ENCODE data around the gene TMED10.
A peak's percentile ranks its signal among the peaks of the same experiment; 100 is the strongest.

The TMED10 gene

DNA sequence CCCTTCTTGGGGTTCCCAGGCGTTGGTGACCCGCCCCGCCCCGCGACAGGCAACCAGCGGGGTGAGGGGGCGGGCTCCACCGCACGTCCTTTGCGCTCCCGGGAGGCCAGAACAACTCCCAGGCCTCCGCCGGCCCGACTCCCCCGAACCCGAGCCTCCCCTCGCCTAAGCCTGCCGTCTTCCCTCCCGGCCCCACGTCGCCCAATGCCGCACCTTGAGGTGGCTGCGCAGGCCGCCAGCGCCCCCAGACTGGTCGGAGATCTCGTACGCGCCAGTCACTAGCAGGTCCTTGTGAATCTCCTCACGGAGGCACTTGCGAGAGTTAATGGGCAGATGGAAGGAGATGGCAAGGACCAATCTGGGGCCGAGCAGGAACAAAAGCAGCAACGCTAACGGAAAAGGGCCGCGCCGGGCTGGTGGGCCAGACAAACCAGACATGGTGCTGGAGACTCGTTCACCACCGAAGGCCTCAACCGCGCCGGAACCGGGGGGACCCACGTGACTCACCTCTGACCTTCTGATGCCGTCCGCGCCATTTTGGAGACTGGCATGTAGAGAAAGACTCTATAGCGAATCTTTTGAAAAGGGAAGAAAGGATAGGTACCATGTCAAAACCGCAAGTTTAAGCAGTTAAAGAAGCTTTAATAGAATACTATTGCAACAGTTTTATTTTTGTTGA is at the start of gene TMED10:
Gene TMED10, minus strand, starts transcription at position 471 of the 679 bp plus-strand sequence. Its CDS starts 33 bp downstream, at position 438.
- peak; percentile 40 for DNase-seq (ENCODE audit: low spot score)

DNA sequence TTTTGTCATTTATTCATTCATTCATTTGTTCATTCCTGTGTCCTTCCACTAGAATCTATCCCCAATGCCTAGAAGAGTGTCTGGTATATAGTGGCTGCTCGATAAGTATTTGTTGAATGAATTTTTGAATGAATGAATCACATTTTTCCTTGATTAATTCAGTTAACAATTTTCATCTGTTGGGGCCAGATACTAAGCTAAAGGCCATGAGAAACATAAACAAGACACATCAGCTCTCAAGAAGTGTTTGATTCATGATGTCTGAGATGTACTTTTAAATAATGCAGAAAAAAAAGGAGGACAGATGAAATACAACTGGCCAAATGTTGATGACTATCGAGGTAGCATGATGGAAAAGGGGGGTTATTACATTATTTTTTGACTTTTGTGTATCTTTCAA is 48.1 kb upstream of the TMED10 start:
- no peak for DNase-seq (ENCODE audit: low spot score)

DNA sequence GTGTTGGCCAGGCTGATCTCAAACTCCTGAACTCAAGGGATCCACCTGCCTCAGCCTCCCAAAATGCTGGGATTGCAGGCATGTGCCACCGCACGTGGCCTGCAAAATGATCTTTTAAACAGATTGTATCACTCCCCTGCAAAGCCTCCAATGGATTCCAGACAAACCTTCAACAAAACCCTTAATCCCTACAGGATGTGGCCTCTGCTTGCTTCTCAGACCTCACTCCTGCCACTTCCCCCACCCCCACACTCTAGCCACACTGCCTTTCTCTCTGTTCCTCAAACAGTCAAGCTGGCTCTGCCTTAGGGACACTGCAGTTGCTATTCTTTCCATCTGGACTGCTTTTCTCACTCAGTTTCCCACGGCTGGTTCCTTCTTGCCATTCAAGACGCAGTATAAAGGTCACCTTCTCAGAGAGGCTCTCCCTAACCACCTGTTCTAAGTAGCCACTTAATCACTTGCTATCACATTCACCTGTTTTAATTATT is 47.3 kb upstream of the TMED10 start:
- peak; percentile 54 for DNase-seq (ENCODE audit: low spot score)

DNA sequence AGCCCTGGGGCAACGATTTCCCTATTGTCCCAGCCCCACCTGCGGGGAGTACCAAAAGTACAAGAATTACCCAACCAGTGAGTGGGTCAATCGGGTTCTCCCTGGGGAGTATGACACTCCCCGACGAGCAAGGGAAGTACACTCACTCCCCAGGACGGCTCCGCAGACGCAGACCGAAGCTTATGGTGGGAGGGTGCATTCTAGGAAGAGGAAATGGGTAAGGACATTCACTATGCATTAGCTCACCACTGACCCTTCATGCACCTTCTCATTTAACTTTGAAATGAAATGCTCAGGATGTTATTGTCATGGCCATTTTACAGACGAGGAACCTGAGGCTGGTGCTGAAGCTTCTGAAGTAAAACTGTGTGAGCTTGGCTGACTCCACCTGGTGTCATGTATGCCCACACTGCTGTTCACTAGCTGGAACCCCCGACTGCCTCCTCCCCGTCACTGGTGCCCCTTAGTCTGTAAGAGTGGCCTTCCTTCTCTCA is 45.8 kb upstream of the TMED10 start:
- DNase-seq (ENCODE audit: low spot score): peak; percentile 42

DNA sequence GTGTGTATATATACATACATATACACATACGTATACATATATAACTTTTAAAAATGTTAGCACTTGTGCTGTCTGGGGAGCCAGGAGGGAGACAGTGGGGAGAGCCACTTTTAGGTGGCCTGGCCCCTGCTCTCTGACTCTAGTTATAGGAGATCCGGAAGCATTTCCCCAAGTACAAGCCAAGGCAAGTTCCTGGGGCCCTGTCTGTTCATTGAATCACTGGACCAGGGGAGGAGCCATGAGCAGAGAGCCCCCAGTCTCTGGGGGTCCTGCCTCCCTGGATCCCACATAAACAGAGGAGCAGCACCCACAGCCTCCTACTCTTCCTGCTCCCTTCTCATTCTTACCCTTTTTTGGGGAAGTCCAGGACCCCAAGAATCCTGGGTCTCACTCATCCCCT is 45.4 kb upstream of the TMED10 start:
- DNase-seq (ENCODE audit: low spot score): no peak

DNA sequence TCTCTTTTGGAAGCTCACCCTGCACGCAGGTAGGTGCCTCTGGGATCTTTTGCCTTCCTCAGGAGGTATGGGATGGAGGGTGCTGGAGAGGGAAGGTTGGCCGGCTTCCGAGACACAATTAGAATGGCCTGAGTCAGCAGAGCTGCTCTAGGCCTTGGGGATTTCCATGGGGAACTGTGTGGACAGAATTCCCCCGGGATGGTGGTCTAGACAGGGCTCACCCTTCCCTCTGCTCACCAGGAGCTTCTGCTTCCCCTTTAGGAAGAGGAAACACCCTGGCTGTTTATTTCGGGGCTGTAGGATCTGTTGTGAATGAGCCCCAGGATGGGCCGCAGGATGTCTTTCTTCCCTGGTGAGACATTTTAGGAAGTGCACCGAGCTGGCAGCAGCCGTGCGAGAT is 43.7 kb upstream of the TMED10 start:
- DNase-seq (ENCODE audit: low spot score): no peak

DNA sequence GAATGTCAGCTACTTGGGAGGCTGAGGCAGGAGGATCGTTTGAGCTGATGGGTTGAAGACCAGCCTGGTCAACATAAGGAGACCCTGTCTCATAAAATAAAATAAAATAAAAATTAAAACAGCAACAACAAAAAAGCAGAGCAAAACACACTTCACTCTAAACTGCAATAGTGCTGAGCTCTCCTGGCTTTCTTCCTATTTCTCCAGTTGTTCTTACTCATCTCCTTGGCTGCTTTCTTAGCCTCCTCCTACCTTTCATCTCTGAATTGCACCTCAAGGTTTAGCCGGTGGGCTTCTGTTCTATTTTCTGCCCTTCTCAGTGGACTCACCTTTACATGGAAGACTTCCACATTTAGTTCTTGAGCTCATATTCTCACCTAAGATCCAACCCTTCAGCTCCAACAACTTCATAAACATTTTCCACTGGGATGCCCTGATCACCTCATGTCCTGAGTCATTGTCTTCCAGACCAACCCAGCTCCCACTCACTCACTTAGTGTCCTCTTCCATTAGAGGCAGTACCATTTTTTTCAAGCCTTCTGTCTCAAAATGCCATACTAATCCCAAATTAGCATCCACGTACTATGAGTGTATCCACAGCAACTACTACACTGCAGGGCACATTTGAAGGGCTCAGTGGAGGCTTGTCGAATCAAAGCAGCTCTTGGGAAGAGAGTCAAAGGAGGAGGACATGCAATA is 41.2 kb upstream of the TMED10 start:
- no peak for DNase-seq (ENCODE audit: low spot score)

DNA sequence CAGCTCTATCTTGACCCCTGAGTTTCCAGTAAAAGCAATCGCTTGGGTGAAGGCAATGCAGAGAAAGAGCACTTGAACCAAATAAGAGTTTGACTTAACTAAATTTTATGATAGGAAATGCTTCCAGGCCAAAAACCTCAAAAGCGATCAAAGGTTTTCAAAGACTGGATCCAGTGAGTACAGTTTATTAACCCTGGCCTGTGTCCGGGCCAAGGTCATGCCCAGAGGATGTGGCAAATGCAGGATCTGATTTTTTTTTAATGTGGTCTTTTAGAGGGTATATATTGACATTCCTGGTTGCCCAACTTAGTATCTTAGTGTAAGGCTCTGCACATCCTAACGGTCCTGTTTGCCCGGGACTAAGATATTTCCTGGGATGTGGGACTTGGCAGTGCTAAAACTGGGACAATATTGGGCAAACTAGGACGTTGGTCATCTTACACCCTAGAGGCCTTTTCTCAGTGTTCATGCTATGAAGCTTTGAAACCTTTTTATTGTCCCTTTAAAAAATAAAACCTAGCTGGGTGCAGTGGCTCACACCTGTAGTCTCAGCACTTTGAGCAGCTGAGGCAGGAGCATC is 40.1 kb upstream of the TMED10 start:
- DNase-seq (ENCODE audit: low spot score): no peak

DNA sequence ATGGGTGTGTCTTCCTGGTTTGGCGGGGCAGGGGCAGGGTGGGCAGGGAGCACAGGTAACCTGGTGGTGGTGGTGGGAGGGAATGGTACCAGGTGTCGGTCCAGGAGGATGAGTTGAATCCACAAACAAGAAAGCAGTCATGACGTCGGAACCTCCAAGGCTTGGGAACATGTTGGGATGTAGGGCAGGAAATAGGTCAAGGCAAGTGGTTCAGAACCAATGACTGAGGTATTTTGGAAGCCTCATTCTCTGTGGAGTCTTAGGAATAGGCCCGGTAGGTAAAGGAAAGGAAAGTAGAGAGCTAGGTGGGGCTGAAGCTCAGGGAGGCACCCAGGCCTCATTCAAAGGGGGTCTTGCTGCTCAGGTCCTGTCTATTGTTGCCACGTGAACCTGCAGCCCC is 39.1 kb upstream of the TMED10 start:
- no peak for DNase-seq (ENCODE audit: low spot score)

DNA sequence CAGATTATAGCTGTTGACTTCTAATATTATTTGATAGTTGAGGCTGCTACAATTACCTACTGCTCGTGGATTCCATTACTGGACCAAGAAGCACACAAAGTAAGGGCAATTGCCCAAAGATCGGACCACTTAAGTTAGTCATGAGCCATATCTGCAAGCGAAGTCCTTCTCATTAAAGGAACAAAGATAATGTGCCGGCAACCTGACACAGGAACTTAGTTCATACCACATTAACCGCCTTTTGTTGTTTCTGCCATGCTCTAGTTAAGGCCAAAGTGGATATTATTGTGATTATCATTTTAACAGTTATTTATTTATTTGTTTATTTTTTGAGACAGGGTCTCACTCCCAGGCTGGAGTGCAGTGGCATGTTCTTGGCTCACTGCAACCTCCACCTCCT is 38.1 kb upstream of the TMED10 start:
- DNase-seq (ENCODE audit: low spot score): no peak

DNA sequence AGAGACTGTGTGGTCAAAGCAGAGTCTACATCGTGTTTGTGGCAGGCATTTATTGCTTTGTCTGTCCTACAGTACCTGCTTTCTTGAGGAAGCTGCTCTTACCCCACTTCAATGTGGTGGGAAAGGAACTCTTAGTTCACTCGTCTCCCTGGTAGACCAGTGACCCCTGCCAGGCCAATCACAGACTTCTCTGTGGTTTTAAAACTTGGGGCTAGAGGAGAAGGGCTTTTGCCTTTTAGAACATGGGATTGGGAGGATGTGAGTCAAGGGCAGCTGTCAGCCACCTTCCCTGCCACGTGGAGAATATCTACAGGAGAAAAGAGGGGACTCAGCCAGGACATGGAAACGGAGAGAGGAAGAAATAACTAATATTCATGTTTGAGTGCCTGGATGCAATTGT is 36.8 kb upstream of the TMED10 start:
- no peak for DNase-seq (ENCODE audit: low spot score)

DNA sequence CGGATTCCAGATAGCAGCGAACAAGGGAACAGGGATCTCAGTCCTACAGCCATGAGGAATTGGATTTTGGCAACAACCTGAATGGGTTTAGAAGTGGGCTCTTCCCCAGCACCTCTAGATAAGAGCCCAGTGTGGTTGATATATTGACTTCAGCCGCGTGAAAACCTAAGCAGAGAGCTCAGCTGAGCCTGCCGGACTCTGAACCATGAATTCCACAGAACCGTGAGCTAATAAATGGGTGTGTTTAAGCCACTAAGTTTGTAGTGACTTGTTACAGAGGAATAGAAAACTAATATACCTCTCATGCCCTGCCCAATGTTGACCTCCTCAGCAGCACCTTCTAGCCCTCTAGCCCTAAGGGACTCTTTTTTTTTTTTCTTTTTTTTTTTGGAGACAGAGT is 32.4 kb upstream of the TMED10 start:
- DNase-seq (ENCODE audit: low spot score): no peak

DNA sequence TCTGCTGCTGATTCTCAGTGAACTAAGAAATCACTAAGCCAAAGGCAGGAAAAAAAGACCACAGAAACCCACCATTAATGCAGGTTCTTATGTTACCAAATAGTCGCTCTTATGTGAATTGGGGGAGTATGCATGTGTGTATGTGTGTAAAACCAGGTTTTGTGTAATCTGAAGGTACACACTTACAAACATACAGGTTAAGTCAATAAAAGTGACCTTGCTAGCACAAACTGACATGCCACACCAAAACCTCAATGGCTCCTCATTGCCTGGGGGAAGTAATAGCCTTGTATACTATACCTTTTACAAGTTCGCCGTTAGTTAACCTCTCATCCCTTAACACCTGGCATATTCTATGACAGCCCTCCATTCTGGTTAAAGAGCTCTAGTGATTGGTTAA is 29.8 kb upstream of the TMED10 start:
- DNase-seq (ENCODE audit: low spot score): no peak

DNA sequence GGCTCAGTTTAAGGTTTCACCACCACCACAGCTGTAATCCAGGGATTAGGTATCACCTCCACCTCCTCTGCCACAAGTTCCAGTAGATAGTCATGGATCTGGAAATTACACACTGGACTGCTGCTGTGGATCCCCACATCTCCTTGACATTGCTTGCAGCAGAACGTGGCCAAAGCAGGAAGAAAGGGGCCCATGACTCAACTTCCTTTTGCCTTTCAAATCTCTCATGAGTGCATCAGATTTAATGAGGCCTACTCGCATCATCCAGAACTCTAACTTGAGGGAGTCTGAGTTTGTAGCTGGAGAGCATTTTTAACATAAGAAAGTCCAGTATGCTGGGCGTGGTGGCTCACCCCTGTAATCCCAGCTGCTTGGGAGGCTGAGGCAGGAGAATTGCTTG is 29.2 kb upstream of the TMED10 start:
- DNase-seq (ENCODE audit: low spot score): no peak

DNA sequence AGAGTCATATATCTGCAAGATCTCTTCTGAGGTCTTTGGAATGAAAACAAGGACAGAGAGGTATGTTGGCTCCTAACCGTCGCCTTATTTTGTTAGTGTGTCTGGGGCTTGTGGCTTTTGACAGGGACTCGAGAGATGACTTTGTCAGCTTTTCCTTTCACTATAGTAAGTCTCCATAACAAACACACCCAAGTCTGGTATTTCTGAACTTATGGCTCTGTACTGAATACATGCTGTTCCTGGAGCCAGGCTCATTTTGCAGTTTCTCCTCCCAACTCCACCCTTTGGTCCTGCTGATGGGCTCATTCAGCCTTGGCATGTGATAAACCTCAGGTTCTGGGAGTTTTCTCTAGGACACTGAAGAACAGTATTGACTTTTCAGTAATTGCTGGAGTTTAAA is 27.7 kb upstream of the TMED10 start:
- DNase-seq (ENCODE audit: low spot score): no peak

DNA sequence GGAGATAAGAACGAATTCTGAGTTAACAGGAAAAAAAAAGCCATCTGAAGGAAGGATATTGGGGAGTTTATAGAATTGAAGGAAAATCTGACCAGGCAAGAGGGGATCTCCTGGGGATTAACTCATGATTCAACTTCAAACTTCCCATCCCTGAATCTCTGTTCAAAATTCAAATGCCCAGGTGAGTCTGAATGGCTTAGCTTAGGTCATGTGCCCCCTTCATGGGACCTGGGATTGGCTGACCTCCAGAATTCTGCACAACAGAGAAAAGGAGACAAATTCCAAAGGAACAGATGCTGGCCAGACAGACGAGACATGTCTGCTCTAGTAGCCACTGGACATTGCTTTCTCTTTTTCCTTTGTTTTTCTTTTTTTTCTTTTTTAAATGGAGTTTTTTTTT is 26.2 kb upstream of the TMED10 start:
- DNase-seq (ENCODE audit: low spot score): no peak

DNA sequence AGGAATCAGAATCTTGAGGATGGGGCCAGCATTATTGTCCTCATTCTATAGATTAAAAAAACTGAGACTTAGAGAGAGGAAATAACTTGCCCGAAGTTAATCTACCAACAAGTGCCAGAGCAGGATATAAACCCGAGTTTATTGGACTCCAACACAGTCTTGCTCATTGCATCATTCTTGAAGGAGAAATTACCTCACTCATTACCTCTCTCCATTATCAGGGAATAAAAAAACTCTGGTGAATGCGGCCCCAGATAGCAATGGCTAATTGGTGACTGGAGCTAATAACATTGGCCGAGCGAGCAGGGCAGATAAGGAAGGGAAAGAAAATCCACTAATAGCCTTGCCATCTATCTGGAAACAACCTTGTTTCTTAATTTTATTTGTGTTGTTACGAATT is 24.7 kb upstream of the TMED10 start:
- DNase-seq (ENCODE audit: low spot score): no peak

DNA sequence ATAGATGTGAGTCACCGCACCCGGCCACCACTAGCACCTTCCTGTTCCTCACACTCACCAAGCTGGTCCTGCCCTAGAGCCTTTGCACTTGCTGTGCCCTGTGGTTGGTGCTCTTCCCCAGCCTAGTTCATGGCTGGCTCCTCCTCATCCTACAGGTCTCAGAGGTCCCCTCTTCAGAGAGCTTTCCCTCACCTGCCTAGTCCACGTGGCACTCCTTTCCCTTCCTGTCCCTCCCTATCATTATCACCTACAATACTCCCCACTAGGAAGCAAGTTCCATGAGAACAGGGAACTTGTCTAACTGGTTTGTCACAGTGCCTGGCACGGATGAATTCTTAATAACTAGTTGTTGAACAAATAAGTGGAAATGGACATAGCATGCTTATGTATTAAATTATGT is 24.0 kb upstream of the TMED10 start:
- DNase-seq (ENCODE audit: low spot score): no peak

DNA sequence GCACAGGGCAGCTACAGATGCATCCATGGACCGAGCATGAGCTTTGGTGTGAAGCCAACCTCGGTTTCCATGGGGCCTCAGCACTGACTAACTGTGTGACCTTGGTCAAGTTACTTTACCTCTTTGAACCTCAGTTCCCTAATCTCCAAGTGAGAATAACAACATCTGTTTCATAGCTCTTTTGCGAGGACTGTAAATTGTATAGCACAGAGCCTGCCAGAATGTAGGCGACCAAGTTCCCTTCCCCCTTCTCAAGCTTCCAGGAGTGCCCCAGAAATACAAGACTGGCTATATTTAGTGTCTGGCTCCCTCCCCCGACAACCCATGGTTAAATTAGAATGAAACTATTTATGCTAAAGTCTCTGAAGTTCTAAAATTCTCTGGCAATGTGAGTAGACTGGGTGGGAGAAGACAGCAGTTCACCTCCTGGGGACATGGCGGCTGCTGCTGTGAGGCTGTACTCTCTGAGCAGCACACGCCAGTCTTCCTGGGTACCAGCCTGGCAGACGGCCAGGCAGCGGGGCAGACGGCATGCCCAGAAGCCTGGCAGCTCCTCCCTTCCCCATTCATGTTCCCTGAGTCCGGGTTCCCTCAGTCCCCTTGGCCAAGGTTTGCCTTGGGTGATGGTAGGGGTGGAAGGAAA is 22.0 kb upstream of the TMED10 start:
- no peak for DNase-seq (ENCODE audit: low spot score)

DNA sequence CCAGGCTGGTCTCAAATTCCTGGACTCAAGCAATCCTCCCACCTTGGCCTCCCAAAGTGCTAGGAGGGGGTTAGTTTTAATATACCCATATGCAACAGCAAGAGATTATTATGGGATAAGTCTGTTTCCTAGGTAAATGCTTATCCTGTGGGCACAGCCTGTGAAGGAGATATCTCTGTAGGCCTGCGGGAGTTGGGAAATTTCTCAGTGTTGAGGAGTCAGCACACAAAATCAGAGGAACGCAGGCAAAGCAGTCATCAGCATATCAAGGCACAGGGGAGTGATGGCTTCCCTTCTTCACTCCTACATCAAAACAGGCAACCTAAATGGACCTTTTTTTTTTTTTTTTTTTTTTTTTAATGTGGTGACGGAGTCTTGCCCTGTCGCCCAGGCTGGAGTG is 20.9 kb upstream of the TMED10 start:
- no peak for DNase-seq (ENCODE audit: low spot score)

DNA sequence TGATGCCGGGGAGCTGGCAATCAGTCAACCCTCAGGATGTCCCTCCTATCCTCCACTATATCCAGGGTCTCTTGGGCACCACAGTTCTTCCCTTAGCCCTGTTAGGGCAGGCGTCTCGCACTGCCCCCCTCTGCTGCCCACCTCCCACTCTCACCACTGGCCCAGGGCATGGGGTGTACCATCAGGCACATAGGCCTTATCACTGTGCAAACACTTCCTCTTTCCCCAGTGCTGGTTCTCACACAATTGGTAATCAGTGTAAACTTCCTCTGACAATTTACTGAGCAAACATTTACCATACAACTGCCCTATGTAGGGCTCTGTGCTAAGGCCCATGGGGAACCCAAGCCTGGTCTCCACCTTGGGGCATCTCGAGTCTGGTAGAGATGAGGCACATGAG is 20.1 kb upstream of the TMED10 start:
- no peak for DNase-seq (ENCODE audit: low spot score)

DNA sequence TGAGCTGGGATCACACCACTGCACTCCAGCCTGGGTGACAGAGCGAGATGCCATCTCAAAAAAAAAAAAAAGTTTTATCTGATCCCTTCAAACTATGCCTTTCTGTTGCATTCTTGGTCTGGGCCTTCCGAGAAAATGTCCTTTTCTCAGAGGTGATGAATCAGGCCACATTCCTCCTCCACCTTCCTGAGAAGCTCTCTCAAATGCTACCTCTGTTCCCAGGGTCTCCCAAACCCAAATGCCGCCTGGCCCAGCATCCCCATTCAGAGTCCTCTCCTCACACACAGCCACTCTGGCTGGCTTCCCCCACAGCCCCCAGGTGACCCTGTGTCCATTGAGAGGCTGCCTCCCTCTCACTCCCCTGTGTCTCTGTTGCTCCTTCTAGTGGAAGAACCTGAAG is 19.7 kb upstream of the TMED10 start:
- no peak for DNase-seq (ENCODE audit: low spot score)

DNA sequence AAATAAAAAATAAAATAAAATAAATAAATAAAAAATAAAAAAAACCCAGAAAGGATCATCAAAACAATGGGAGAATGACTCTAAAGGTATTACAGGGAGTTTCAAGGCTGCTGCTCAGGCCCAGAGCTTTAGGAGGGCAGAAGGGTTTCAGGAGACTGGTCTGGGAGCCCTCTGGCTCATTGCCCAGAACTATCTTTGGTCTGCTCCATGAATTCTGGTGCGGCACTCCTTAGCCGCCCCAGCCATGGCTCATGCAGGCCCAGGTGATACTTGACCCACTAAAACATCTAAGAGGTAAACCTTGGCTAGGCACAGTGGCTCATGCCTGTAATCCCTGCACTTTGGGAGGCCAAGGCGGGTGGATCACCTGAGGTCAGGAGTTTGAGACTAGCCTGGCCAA is 14.7 kb upstream of the TMED10 start:
- no peak for DNase-seq (ENCODE audit: low spot score)
